ENCODE results near the gene CCSAP. TPM values are rescaled to one million over a fixed set of nuclear protein-coding genes. Genes with fewer than 3 reads are reported as not detected.

CCSAP gene
- total and polyA plus RNA-seq, 2 donors (not counting 1 experiment from before 2014, with no cell fraction given), result 4.4 to 6.9 TPM

- no peaks in the 10 kb centered on the region for H3K4me1 ChIP-seq (ENCODE audit: control insufficient read depth, extremely low read depth, insufficient read depth, low read length)
- no peak overlapping the region for H2AFZ ChIP-seq (ENCODE audit: low read length)
- no peak for DNase-seq (ENCODE audit: low read depth in 2 of 2)
- TF ChIP-seq EZH2 (IDR thresholded peaks at IDR 0.05; ENCODE audit: low read length, missing control alignments) (no peak), CTCF (conservative IDR thresholded peaks at IDR 0.05 in 1 of 2, IDR thresholded peaks at IDR 0.05 in 1 of 2; ENCODE audit: low read depth in 1 of 2, low read length in 2 of 2) (no peak)
- H3K4me2 ChIP-seq (ENCODE audit: extremely low read depth, insufficient read depth, low read length), result no peak overlapping the region
- H4K20me1 ChIP-seq (ENCODE audit: control insufficient read depth, extremely low read depth, insufficient read depth, low read length), result no peaks in the 10 kb centered on the region
- no peak overlapping the region for H3K9ac ChIP-seq (ENCODE audit: insufficient read depth, low read length)
- no peak overlapping the region for H3K27ac ChIP-seq (ENCODE audit: insufficient read depth, low read length)
- no peaks in the 10 kb centered on the region for H3K79me2 ChIP-seq (ENCODE audit: control insufficient read depth, insufficient read depth, low read length)
- no peaks in the 10 kb centered on the region for H3K9me3 ChIP-seq (ENCODE audit: control insufficient read depth, insufficient read depth, low read depth, low read length)
- peaks cover 2% of the 10 kb centered on the region for H3K27me3 ChIP-seq (ENCODE audit: control insufficient read depth, insufficient read depth, low read length)
- H3K36me3 ChIP-seq (ENCODE audit: control insufficient read depth, insufficient read depth, low read length), result no peaks in the 10 kb centered on the region
- no peak overlapping the region for H3K4me3 ChIP-seq (replicated peaks in 1 of 4; ENCODE audit: control extremely low read depth in 1 of 4, insufficient read depth in 1 of 4, low read depth in 3 of 4, low read length in 4 of 4)
Measured at GRCh38 chr1:229370601-229371021, 27.8 kb upstream of the CCSAP start.

GRCh38 chr1:229368347-229368746, 25.5 kb upstream of the CCSAP start:
- TF ChIP-seq EZH2 (IDR thresholded peaks at IDR 0.05; ENCODE audit: low read length, missing control alignments), result no peak
- no peak for TF ChIP-seq CTCF (conservative IDR thresholded peaks at IDR 0.05 in 1 of 2, IDR thresholded peaks at IDR 0.05 in 1 of 2; ENCODE audit: low read depth in 1 of 2, low read length in 2 of 2)
- no peak overlapping the region for H3K27ac ChIP-seq (ENCODE audit: insufficient read depth, low read length)
- H3K9me3 ChIP-seq (ENCODE audit: control insufficient read depth, insufficient read depth, low read depth, low read length), result no peaks in the 10 kb centered on the region
- no peaks in the 10 kb centered on the region for H3K79me2 ChIP-seq (ENCODE audit: control insufficient read depth, insufficient read depth, low read length)
- H3K4me1 ChIP-seq (ENCODE audit: control insufficient read depth, extremely low read depth, insufficient read depth, low read length), result no peaks in the 10 kb centered on the region
- peaks cover 2% of the 10 kb centered on the region for H3K27me3 ChIP-seq (ENCODE audit: control insufficient read depth, insufficient read depth, low read length)
- no peak overlapping the region for H2AFZ ChIP-seq (ENCODE audit: low read length)
- no peaks in the 10 kb centered on the region for H4K20me1 ChIP-seq (ENCODE audit: control insufficient read depth, extremely low read depth, insufficient read depth, low read length)
- no peak overlapping the region for H3K4me2 ChIP-seq (ENCODE audit: extremely low read depth, insufficient read depth, low read length)
- no peak overlapping the region for H3K9ac ChIP-seq (ENCODE audit: insufficient read depth, low read length)
- DNase-seq (ENCODE audit: low read depth in 2 of 2), result no peak
- no peaks in the 10 kb centered on the region for H3K36me3 ChIP-seq (ENCODE audit: control insufficient read depth, insufficient read depth, low read length)
- no peak overlapping the region for H3K4me3 ChIP-seq (replicated peaks in 1 of 4; ENCODE audit: control extremely low read depth in 1 of 4, insufficient read depth in 1 of 4, low read depth in 3 of 4, low read length in 4 of 4)

- H3K27me3 ChIP-seq (ENCODE audit: control insufficient read depth, insufficient read depth, low read length), result peaks cover 2% of the 10 kb centered on the region
- no peak overlapping the region for H3K9ac ChIP-seq (ENCODE audit: insufficient read depth, low read length)
- H3K79me2 ChIP-seq (ENCODE audit: control insufficient read depth, insufficient read depth, low read length), result no peaks in the 10 kb centered on the region
- no peak overlapping the region for H3K4me3 ChIP-seq (replicated peaks in 1 of 4; ENCODE audit: control extremely low read depth in 1 of 4, insufficient read depth in 1 of 4, low read depth in 3 of 4, low read length in 4 of 4)
- no peak overlapping the region for H3K4me2 ChIP-seq (ENCODE audit: extremely low read depth, insufficient read depth, low read length)
- H3K36me3 ChIP-seq (ENCODE audit: control insufficient read depth, insufficient read depth, low read length), result no peaks in the 10 kb centered on the region
- no peak overlapping the region for H3K27ac ChIP-seq (ENCODE audit: insufficient read depth, low read length)
- H3K9me3 ChIP-seq (ENCODE audit: control insufficient read depth, insufficient read depth, low read depth, low read length), result no peaks in the 10 kb centered on the region
- no peak for TF ChIP-seq CTCF (conservative IDR thresholded peaks at IDR 0.05 in 1 of 2, IDR thresholded peaks at IDR 0.05 in 1 of 2; ENCODE audit: low read depth in 1 of 2, low read length in 2 of 2)
- no peak for TF ChIP-seq EZH2 (IDR thresholded peaks at IDR 0.05; ENCODE audit: low read length, missing control alignments)
- no peak for DNase-seq (ENCODE audit: low read depth in 2 of 2)
- H3K4me1 ChIP-seq (ENCODE audit: control insufficient read depth, extremely low read depth, insufficient read depth, low read length), result no peaks in the 10 kb centered on the region
- no peaks in the 10 kb centered on the region for H4K20me1 ChIP-seq (ENCODE audit: control insufficient read depth, extremely low read depth, insufficient read depth, low read length)
- H2AFZ ChIP-seq (ENCODE audit: low read length), result no peak overlapping the region
Measured at GRCh38 chr1:229365569-229365968, 22.7 kb upstream of the CCSAP start.

Measured in fibroblast of lung (primary cell).